ENCODE results near the gene NXPE4. TPM values are rescaled to one million over a fixed set of nuclear protein-coding genes. Genes with fewer than 3 reads are reported as not detected.

Gene NXPE4
- not detected in 2 replicates for total RNA-seq

DNA sequence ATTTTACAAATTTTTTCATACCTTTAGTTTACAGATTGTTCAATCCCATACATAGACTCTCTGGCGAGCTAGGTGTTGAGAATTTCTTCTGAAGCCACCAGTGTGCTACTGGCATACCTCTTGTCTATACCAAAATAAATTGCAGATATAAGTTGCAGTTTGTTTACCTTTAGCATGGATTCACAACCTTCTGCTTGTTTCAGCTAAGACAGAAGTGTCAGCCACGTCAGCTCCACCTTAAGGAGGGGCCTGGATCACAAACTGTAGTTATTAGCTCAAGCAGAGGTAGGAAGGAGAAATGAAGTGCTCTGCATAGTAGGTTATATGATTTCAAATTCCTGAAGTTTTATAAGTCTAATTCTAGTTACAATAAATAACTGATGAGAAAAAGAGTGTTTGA, at the start of gene NXPE4:
NXPE4 (minus strand) TSS at position 216 of the 400 bp plus-strand sequence. CDS start 1,027 bp downstream, outside the sequence.

DNA sequence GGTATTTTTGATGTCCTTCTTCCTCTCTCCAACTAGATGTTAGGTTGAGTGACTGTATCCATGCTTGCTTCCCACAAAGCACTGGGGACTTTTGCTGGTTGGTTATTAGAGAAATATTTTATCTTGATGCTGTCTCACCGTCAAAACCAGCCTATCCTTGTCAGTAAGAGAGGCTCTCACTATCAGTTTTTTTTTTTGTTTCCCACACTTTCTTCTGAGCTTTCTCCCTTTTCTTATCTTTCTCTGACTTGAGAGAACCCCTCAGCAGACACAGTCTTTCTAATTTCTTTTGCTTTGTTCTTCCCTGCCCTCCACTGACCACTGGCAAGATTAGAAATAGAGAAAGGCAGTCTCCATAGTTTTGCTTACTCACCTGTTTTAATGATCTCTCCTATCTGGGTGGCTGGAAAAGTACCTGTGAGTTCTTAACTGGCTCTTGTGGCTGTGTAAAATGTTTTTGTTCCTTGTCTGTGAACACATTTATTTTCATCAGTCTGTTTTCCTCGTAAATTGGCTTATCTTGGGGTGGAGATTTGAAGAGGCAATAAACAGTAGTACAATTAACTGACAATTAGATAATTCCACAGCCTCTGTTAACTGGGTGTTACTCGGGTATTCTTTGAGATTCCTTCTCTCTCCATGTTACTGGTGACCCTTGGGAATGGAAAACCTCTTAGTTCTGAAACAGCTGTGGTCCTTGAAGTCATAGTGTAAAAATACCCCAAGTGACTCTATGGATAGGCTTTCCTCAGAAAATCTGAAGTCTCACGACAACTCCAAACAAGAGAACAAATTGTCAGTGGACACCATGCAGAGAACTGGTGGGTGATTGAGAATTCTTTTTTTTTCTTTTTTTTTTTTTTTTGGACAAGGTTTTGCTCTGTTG, 35.9 kb downstream of the NXPE4 start, which contains the start of gene NXPE1:
NXPE1 (minus strand) TSS at position 457 of the 886 bp plus-strand sequence. CDS start 8,680 bp downstream, outside the sequence.

Other genes starting within 250 kb of the NXPE4 start
- gene C11orf71, start 195.3 kb downstream of the NXPE4 start, total RNA-seq: 1.4 and 5.8 TPM in 2 replicates
- 12.7 and 15.6 TPM in 2 replicates for gene RBM7, start 195.1 kb downstream of the NXPE4 start, total RNA-seq
- 188 and 222 TPM in 2 replicates for gene REXO2, start 156.3 kb downstream of the NXPE4 start, total RNA-seq
- gene NXPE1, start 35.9 kb downstream of the NXPE4 start, total RNA-seq: not detected in 2 replicates
- 0.26 TPM in 1 of 2 replicates, not detected in the other for gene NXPE2, start 82.7 kb upstream of the NXPE4 start, total RNA-seq

Measured in pericardium fibroblast (primary cell).